HCT116 (cell line): ENCODE measurements around the gene LMOD1. TPM values are rescaled to one million over a fixed set of nuclear protein-coding genes. Genes with fewer than 3 reads are reported as not detected.

ENCODE experiments used
- ATAC-seq: fragments of 200-7000 bp; cut with Tn5 transposase; 2 replicates; pipeline ENCODE4 v1.9.1; 2020; ENCODE audit warnings: mild to moderate bottlenecking, moderate library complexity
- BruUV-seq: library from RNA; stranded (reverse); fragments of 400-500 nt; replicated peaks from 2 replicates; lab custom pipeline; 2021; lab: Mats Ljungman, UMichigan
- CTCF ChIA-PET: fragments of 300-600 bp; sonication (Branson Sonifier 250); formaldehyde crosslinking; loops from one replicate; lab custom pipeline; 2021; ENCODE audit warnings: antibody characterized with exemption; lab: Charles Lee
- POLR2A ChIA-PET: fragments of 300-600, 350-600 bp; sonication (Branson Sonifier 250); formaldehyde crosslinking; loops from one replicate; lab custom pipeline; 2021; ENCODE audit warnings: antibody characterized with exemption; lab: Charles Lee
- RAD21 ChIA-PET, 2 experiments: fragments of 300-600 bp; sonication (Branson Sonifier 250); formaldehyde crosslinking; loops; one replicate each; lab custom pipeline; 2023; ENCODE audit warnings: low total read pairs in 2 of 2; ENCODE audit not compliant: uncharacterized antibody in 2 of 2, unreplicated experiment in 2 of 2, low non-redundant PET in 1 of 2; lab: Charles Lee
- DNase-seq: peaks from one replicate; pipeline ENCODE4 v3.0.0-alpha.2; 2010; ENCODE audit warnings: low read depth, low spot score
- H2AFZ ChIP-seq: fragments of 200-600 bp; shearing (Covaris generic), sonication (generic); 2 replicates; pipeline ENCODE4 v1.6.1; 2017; ENCODE audit warnings: low read depth, mixed run types, mixed read lengths, antibody characterized with exemption, low read length; ENCODE audit not compliant: poor library complexity, severe bottlenecking
- H3K27ac ChIP-seq: 2 replicates; pipeline ENCODE4 v1.5.1; 2012; ENCODE audit warnings: low read depth, low read length
- H3K27me3 ChIP-seq: fragments of 200-600 bp; sonication (generic); 2 replicates; pipeline ENCODE4 v1.6.1; 2016; ENCODE audit warnings: mixed run types, low read length, mixed read lengths; ENCODE audit not compliant: insufficient read depth
- H3K36me3 ChIP-seq, 2 experiments: fragments of 200-500 bp in 1 of 2; fragments of 200-600 bp in 1 of 2; sonication (Bioruptor generic) in 1 of 2; sonication (generic) in 1 of 2; 2 replicates each; pipeline versions ENCODE4 v1.5.1 to v1.6.1; 2014 to 2016; ENCODE audit warnings: low read length in 2 of 2, inconsistent platforms in 1 of 2, mixed read lengths in 1 of 2, mixed run types in 1 of 2; ENCODE audit not compliant: insufficient read depth in 2 of 2, control insufficient read depth in 1 of 2
- H3K4me1 ChIP-seq, 2 experiments: fragments of 200-600 bp in 1 of 2; sonication (generic) in 1 of 2; 2 replicates each; pipeline versions ENCODE4 v1.5.1 to v1.6.1; 2012 to 2017; ENCODE audit warnings: low read length in 2 of 2, inconsistent platforms in 1 of 2, mild to moderate bottlenecking in 1 of 2, mixed read lengths in 1 of 2, mixed run types in 1 of 2, moderate library complexity in 1 of 2; ENCODE audit not compliant: insufficient read depth in 2 of 2, control insufficient read depth in 1 of 2
- H3K4me2 ChIP-seq: fragments of 200-600 bp; sonication (generic); 2 replicates; pipeline ENCODE4 v1.6.1; 2017; ENCODE audit warnings: mixed run types, low read length, mixed read lengths
- H3K4me3 ChIP-seq, 2 experiments: fragments of 200-600 bp in 1 of 2; sonication (generic) in 1 of 2; replicated peaks in 1 of 2; 2 replicates each; pipeline ENCODE4 v1.5.1; 2011 to 2016; ENCODE audit warnings: low read length in 2 of 2, control low read depth in 1 of 2, low read depth in 1 of 2, mild to moderate bottlenecking in 1 of 2, mixed read lengths in 1 of 2, mixed run types in 1 of 2
- H3K79me2 ChIP-seq: fragments of 200-600 bp; sonication (generic); 2 replicates; pipeline ENCODE4 v1.6.1; 2017; ENCODE audit warnings: mild to moderate bottlenecking, mixed run types, low read length, moderate library complexity, mixed read lengths; ENCODE audit not compliant: insufficient read depth
- H3K9ac ChIP-seq: fragments of 200-600 bp; sonication (generic); 2 replicates; pipeline ENCODE4 v1.6.1; 2016; ENCODE audit warnings: low read length, mixed read lengths
- H3K9me2 ChIP-seq: fragments of 200-600 bp; sonication (generic), shearing (Covaris generic); 2 replicates; pipeline ENCODE4 v1.6.1; 2017; ENCODE audit warnings: mixed run types, mild to moderate bottlenecking, moderate library complexity; ENCODE audit not compliant: insufficient read depth
- H3K9me3 ChIP-seq, 2 experiments: fragments of 200-500 bp in 1 of 2; fragments of 200-600 bp in 1 of 2; sonication (Bioruptor generic) in 1 of 2; sonication (generic) in 1 of 2; 2 replicates each; pipeline ENCODE4 v1.6.1; 2014 to 2017; ENCODE audit warnings: low read length in 2 of 2, mixed read lengths in 2 of 2, inconsistent platforms in 1 of 2, low read depth in 1 of 2, mild to moderate bottlenecking in 1 of 2, mixed run types in 1 of 2, moderate library complexity in 1 of 2; ENCODE audit not compliant: control insufficient read depth in 1 of 2, insufficient read depth in 1 of 2
- H4K20me1 ChIP-seq: fragments of 200-600 bp; sonication (generic), shearing (Covaris generic); 2 replicates; pipeline ENCODE4 v1.6.1; 2017; ENCODE audit warnings: mixed run types, mild to moderate bottlenecking, moderate library complexity; ENCODE audit not compliant: insufficient read depth
- CBX3 ChIP-seq: IDR thresholded peaks from 2 replicates; pipeline ENCODE4 v1.6.1; 2012; ENCODE audit warnings: low read depth
- CEBPB ChIP-seq: IDR thresholded peaks from 2 replicates; pipeline ENCODE4 v1.6.1; 2012; ENCODE audit warnings: low read depth
- EGR1 ChIP-seq: IDR thresholded peaks from 2 replicates; pipeline ENCODE4 v1.6.1; 2012; ENCODE audit warnings: low read depth
- ELF1 ChIP-seq: IDR thresholded peaks from 2 replicates; pipeline ENCODE4 v1.6.1; 2012; ENCODE audit warnings: low read depth, borderline replicate concordance
- EZH2 ChIP-seq: fragments of 200-600 bp; sonication (generic); IDR thresholded peaks from 2 replicates; pipeline ENCODE4 v1.6.1; 2017; ENCODE audit warnings: antibody characterized with exemption, mixed run types
- FOSL1 ChIP-seq: IDR thresholded peaks from 2 replicates; pipeline ENCODE4 v1.6.1; 2012; ENCODE audit warnings: low read depth
- JUND ChIP-seq: IDR thresholded peaks from 2 replicates; pipeline ENCODE4 v1.6.1; 2012
- SIN3A ChIP-seq: IDR thresholded peaks from 2 replicates; pipeline ENCODE4 v1.6.1; 2012; ENCODE audit warnings: low read depth
- SP1 ChIP-seq: IDR thresholded peaks from 2 replicates; pipeline ENCODE4 v1.6.1; 2012; ENCODE audit warnings: low read depth
- SRF ChIP-seq: IDR thresholded peaks from 2 replicates; pipeline ENCODE4 v1.6.1; 2012; ENCODE audit warnings: low read depth
- TCF7L2 ChIP-seq: IDR thresholded peaks from 2 replicates; pipeline ENCODE4 v1.7.0; 2011; ENCODE audit warnings: borderline replicate concordance, inconsistent platforms; ENCODE audit not compliant: insufficient read depth, insufficient read length; ENCODE audit errors: extremely low read depth
- ZFX ChIP-seq: fragments of 450-650 bp; IDR thresholded peaks from 2 replicates; pipeline ENCODE4 v1.6.1; 2017
- intact Hi-C: fragments of 100-400 bp; cut with micrococcal nuclease; formaldehyde crosslinking; loops from 2 replicates; pipeline ENCODE4 v1.10.0; 2022
- total RNA-seq: library from RNA; stranded (reverse); gene quantifications from one replicate; pipeline ENCODE4 v1.2.1, GENCODE V29; 2021; ENCODE audit not compliant: unreplicated experiment
- TF ChIP-seq, protein P1 (sequence below): IDR thresholded peaks from 2 replicates; pipeline ENCODE4 v1.6.1; 2011; ENCODE audit warnings: mild to moderate bottlenecking, low read length, moderate library complexity; ENCODE audit not compliant: insufficient replicate concordance; ENCODE audit errors: extremely low read depth
- TF ChIP-seq, protein P2 (sequence below): IDR thresholded peaks from 2 replicates; pipeline ENCODE4 v1.6.1; 2012
- TF ChIP-seq, protein P3 (sequence below): IDR thresholded peaks from 2 replicates; pipeline ENCODE4 v1.6.1; 2012; ENCODE audit warnings: low read depth
- TF ChIP-seq, protein P4 (sequence below): IDR thresholded peaks from 2 replicates; pipeline ENCODE4 v1.6.1; 2012

LMOD1 gene
- total RNA-seq, 1 experiment from 2014 or later: 0.12 TPM

DNA sequence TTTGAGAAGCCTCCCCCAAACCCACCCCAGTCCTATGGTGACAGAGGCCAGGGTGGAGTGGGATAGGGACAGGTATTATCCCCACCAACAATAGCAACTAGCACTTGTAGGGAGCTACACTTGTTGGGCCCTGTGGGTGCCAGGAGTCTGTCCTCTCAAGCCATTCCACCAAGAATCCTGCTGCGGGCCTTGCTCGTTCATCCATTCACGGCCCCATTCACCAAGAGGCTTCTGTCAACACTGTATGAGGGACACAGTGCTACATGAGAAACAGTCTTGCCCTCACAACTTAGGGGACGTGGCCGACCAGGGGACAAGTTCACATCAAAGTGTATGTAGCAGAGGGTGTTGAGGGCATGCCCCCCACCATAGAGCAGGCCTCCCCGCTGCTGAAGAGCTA lies 38.7 kb downstream of the LMOD1 start (continued):
- TF ChIP-seq, protein P1, sequence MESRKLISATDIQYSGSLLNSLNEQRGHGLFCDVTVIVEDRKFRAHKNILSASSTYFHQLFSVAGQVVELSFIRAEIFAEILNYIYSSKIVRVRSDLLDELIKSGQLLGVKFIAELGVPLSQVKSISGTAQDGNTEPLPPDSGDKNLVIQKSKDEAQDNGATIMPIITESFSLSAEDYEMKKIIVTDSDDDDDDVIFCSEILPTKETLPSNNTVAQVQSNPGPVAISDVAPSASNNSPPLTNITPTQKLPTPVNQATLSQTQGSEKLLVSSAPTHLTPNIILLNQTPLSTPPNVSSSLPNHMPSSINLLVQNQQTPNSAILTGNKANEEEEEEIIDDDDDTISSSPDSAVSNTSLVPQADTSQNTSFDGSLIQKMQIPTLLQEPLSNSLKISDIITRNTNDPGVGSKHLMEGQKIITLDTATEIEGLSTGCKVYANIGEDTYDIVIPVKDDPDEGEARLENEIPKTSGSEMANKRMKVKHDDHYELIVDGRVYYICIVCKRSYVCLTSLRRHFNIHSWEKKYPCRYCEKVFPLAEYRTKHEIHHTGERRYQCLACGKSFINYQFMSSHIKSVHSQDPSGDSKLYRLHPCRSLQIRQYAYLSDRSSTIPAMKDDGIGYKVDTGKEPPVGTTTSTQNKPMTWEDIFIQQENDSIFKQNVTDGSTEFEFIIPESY: no peak
- TF ChIP-seq, protein P2, sequence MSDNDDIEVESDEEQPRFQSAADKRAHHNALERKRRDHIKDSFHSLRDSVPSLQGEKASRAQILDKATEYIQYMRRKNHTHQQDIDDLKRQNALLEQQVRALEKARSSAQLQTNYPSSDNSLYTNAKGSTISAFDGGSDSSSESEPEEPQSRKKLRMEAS: no peak
- TF ChIP-seq EGR1 (no peak), CBX3 (no peak), TCF7L2 (no peak)

DNA sequence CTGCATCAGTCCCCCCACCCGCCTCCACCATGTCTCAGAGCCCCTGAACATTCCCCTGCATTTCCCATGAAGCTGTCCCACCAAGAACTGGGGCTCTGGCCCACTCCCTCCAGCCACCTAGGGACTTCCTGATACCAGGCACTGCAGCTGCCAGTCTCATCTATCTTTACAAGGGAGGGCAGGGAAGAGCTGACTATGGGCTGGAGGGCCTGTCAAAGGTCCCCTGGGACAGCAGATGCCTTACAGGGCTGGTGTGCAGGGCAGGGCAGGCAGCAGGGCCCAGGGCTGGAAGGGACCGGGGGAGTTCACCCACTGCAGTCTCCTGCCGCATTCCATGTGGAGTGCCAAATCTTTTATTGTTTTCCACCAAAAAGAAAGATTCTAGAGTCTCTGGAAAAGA lies 40.0 kb downstream of the LMOD1 start:
- H3K9me2 ChIP-seq: no peaks in the 10 kb centered on the region
- no peak overlapping the region for H3K4me3 ChIP-seq
- H3K9ac ChIP-seq: no peak overlapping the region
- ChIA-PET CTCF (interaction anchor here (1.6 kb wide), 1 partner anchor 10 kb away, joined by 6 read pairs; no protein-coding TSS in a partner anchor), RAD21 (no interaction called here), POLR2A (no interaction called here)
- H3K79me2 ChIP-seq: no peaks in the 10 kb centered on the region
- H3K27me3 ChIP-seq: no peaks in the 10 kb centered on the region
- TF ChIP-seq, protein P3, sequence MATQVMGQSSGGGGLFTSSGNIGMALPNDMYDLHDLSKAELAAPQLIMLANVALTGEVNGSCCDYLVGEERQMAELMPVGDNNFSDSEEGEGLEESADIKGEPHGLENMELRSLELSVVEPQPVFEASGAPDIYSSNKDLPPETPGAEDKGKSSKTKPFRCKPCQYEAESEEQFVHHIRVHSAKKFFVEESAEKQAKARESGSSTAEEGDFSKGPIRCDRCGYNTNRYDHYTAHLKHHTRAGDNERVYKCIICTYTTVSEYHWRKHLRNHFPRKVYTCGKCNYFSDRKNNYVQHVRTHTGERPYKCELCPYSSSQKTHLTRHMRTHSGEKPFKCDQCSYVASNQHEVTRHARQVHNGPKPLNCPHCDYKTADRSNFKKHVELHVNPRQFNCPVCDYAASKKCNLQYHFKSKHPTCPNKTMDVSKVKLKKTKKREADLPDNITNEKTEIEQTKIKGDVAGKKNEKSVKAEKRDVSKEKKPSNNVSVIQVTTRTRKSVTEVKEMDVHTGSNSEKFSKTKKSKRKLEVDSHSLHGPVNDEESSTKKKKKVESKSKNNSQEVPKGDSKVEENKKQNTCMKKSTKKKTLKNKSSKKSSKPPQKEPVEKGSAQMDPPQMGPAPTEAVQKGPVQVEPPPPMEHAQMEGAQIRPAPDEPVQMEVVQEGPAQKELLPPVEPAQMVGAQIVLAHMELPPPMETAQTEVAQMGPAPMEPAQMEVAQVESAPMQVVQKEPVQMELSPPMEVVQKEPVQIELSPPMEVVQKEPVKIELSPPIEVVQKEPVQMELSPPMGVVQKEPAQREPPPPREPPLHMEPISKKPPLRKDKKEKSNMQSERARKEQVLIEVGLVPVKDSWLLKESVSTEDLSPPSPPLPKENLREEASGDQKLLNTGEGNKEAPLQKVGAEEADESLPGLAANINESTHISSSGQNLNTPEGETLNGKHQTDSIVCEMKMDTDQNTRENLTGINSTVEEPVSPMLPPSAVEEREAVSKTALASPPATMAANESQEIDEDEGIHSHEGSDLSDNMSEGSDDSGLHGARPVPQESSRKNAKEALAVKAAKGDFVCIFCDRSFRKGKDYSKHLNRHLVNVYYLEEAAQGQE: no peak
- TF ChIP-seq SP1 (no peak), EZH2 (no peak), SRF (no peak), CEBPB (no peak), ZFX (no peak), JUND (no peak), SIN3A (no peak), EGR1 (no peak), FOSL1 (no peak), ELF1 (no peak)
- TF ChIP-seq, protein P4, sequence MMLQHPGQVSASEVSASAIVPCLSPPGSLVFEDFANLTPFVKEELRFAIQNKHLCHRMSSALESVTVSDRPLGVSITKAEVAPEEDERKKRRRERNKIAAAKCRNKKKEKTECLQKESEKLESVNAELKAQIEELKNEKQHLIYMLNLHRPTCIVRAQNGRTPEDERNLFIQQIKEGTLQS: no peak
- TF ChIP-seq, protein P1: no peak
- DNase-seq (no peak), ATAC-seq (no peak)
- no peaks in the 10 kb centered on the region for H3K4me1 ChIP-seq
- BruUV-seq: no TSS peak
- no peak overlapping the region for H3K4me2 ChIP-seq
- no peaks in the 10 kb centered on the region for H3K9me3 ChIP-seq
- no peaks in the 10 kb centered on the region for H4K20me1 ChIP-seq
- intact Hi-C loops: no loop called here
- H3K27ac ChIP-seq: no peak overlapping the region
- H2AFZ ChIP-seq: no peak overlapping the region
- H3K36me3 ChIP-seq: no peaks in the 10 kb centered on the region
